HG03196 (cell line): Measurements from ENCODE around the gene RASSF7.
A peak's percentile ranks its signal among the peaks of the same experiment; 100 is the strongest.

Experiments used
- ATAC-seq: cut with Tn5 transposase; IDR thresholded peaks from one replicate; pipeline ENCODE4 v1.9.1; 2021; ENCODE audit not compliant: unreplicated experiment

The RASSF7 gene

DNA sequence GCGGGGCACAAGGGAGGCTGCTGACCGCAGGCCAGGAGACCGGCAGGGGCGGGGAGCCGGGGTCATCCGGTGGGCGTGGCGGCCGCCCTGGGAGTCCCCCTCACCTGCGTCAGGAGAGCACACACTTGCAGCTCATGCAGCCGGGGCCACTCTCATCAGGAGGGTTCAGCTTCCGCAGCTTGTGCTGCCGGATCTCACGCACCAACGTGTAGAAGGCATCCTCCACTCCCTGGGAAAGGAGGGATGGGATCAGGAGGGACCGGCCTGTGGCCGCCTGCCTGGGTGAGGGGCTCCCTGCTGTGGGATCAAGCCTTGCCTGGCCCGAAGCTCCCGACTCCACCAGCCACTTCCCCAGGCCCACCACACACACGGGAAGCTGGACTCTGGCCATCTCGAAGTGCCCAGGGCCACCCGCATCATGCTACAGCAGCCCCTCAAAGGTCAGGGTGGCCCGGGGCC is 28.2 kb upstream of the RASSF7 start:
- no peak for ATAC-seq

DNA sequence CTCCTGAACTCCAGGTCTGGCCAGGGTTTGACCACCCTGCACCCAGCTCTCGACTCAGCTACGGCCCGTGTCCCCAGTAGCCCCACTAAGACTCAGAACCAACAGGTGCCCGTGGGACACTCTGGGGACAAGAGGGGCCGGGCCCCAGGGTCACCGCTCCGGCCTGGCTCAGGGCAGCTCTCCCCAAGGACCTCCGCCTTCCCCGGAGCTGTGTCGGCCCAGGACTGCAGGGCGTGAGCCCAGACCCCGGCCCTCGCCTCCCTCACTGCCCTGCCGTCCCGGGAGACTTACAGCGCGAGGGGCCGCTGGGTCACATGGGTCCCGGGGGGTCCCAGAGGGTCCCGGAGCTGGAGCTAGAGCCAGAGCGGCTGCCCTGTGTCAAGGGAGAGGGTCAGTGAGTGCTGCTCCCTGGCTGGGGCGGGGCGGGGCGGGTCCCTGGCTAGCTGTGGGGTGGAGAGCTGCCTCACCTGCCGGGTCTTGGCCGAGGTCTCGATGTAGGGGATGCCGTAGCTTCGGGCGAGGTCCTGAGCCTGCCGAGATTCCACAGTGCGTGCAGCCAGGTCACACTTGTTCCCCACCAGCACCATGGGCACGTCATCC is 27.7 kb upstream of the RASSF7 start:
- ATAC-seq, result no peak

DNA sequence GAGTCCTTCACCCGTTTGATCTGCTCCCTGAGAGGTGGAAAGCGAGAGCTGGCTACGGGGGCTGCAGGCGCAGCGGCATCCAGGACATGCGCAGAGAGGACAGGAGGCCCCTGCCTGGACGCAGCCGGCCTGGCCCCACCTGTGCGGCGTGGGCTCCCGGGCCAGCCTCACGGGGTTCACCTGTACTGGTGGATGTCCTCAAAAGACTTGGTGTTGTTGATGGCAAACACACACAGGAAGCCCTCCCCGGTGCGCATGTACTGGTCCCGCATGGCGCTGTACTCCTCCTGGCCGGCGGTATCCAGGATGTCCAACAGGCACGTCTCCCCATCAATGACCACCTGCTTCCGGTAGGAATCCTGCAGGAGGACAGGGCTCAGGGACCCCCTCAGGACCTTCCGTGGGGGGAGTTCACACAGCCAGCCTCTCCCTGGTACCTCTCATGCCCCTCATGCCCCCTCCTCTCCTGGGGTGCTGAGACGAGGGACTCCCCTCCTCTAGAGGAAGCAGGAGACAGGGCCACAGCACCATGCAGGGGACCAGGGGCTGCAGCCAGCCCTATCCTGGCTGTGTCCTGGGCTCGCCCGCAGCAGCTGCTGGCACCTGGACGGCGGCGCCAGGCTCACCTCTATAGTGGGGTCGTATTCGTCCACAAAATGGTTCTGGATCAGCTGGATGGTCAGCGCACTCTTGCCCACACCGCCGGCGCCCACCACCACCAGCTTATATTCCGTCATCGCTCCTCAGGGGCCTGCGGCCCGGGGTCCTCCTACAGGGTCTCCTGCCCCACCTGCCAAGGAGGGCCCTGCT is 27.0 kb upstream of the RASSF7 start:
- ATAC-seq, result no peak

DNA sequence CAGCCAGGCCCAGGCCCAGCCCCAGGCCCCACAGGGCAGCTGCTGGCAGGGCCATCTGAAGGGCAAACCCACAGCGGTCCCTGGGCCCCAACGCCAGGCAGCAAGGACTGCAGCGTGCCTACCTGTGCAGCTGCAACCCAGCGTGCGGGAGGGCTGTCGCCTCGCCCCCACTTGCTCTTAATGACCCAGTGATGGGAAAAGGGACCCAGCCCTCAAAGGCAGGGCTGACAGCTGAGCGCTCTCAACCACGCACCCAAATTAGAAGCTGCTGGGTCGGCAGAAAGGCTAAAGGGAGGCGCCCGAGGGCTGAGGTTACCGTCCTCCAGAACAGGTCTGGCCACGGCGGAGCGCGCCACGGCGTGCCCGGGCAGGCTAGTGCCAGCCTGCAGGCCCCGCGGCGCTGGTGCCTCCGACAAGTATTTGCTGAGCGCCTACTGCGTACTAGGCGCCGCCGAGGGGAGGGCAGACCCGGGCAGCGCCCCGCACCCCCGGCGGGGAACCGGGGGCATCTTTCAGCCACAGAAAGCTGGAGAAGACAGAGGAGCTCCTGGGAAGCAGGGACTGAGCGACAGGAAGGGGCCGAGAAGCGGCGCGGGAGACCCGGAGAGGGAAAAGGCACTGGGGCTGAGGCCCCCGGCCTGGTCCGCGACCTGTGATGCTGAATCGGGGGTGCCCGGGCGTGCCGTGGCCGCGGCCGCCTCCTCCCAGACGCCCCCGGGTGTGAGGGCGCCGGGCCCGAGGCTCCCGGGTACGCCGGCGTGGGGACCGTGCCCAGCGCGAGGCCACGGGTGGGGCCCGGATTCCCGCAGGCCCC is 26.2 kb upstream of the RASSF7 start:
- peak; percentile 5 for ATAC-seq

DNA sequence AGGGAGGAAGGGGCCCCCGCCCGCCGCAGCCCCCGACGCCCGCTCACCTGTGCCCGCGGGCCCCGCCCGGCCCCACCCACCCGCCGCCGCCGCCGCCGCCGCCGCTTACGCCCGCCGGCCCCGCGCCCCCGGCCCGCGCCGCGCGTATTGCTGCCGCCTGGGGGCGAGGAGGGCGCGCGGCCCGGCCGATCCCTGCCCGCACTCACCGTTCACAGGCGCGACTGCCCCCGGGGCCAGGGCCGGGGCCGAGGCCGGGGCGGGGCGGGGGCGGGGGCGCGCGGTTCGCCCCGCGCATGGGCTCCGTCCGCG is 25.6 kb upstream of the RASSF7 start:
- no peak for ATAC-seq

DNA sequence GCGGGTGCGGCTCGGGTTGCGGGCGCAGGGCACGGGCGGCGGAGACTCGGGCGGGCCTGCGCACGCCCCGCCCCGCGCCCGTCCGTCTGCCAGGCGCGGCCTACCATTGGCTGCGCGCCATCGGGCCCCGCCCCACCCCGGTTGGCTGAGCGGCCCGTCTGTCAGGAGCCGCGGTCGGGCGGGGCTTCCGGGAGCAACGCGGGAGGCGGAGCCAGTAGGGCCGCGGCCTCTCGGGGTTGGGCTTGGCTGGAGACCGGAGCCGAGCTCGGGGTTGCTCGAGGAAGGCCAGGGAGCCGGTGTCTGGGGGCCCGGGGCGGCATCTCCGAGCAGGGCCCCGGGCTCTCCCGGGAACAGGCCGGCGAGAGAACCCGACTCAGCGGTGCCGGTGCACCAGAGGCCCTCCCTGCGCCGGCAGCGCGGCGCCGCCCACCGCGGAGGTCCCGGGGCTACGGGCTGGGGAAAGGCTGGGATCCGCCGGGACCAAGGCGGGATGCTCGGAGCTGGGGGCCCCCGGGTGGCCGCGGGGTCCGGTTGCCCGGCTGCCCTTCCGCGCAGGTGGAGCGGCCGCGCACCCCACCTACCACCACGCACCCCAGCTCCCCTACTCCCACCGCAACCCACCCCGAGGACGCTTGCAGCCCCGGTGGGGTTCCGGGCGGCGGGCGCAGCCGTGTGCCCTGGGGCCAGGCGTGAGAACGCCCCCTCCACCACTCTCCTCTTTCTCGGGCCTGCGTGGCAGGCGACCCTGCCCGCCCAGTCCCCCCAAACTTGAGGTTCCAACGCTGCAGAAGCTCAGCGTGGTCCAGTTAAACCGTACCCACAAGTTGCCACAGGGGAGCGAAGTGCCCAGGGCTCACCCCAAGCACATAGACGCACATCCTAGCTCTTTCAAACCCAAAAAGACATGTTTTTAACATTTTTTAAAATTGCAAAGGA is 25.0 kb upstream of the RASSF7 start, which contains the start of gene HRAS:
Gene HRAS, minus strand, starts transcription at position 58 of the 936 bp plus-strand sequence.
- ATAC-seq, result peak; percentile 71

DNA sequence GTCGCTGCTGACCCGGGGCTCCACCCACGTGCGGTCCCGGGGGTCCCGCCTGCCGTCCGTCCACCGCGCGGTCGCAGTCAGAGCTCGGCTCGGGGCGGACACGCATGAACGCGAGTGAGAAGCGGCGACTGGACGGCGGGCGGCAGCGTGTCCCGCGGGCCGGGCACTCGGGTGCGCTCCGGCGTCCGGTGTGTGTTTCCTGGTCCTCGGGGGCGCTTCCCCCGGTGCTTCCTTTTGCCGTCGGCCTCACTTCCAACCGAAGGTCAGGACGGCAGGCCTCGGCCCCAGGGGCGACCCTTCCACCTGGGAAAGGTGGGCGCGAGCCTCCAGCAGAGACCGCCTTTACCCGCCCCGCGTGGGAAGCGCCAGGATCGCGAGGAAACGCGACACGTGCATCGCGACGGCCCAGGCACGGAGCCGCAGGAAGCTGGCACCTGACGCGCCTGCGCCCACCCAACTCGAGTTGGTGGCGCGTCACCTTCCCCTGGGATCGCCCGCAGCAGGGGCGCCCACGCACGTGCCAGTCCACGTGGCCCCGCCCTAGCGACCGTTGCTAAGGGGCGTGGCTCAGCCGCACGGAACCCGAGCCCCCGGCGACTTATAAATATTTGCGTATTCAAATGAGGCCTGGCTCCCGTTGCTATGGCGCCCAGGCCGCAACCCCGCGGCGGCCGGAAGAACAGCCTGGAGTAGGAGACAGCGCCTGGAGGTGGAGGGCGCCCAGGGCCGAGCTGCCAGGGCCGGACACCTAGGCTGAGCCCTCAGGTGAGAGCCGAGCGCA is 23.7 kb upstream of the RASSF7 start, which contains the start of gene LRRC56:
Gene LRRC56, plus strand, starts transcription at position 687 of the 781 bp plus-strand sequence. CDS start 3,158 bp downstream, outside the sequence.
- ATAC-seq, result peak; percentile 54

DNA sequence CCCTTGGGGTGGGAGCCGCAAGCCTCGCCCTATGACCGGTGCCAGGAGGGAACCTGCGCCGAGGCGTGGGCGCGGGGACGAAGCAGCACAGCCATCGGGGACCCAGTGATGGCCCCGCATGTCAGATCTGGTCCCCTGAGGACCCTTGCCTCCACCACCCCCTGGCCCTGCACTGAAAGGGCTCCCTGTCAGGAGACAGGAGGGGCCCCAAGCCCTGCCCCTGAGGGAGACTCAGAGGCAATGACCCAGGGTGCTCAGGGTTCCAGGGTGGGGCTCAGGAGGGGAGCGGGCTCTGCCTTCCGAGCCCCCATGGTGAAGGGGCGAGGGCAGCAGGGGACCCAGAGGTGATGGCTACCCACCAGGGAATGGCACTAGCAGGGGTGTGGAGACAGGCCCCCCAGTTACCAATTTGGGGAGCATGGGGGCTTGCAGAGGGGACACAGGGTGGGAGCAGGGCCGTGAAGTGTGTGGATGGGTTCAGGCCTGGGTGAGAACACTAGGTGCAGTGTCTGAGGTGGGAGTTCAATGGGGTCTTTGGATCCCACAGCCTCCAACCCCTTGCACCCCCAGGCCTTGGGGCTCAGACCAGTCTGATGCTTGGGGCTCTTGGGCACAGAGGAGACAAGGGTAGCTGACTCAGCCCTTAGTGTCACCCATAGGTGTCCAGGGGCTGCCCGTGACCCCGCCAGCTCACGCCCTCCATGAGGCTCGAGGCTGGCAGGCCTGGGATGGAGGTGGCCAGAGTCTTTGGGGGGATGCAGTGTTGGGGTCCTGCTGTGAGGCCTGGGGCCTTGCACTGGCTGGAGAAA is 22.9 kb upstream of the RASSF7 start:
- no peak for ATAC-seq

DNA sequence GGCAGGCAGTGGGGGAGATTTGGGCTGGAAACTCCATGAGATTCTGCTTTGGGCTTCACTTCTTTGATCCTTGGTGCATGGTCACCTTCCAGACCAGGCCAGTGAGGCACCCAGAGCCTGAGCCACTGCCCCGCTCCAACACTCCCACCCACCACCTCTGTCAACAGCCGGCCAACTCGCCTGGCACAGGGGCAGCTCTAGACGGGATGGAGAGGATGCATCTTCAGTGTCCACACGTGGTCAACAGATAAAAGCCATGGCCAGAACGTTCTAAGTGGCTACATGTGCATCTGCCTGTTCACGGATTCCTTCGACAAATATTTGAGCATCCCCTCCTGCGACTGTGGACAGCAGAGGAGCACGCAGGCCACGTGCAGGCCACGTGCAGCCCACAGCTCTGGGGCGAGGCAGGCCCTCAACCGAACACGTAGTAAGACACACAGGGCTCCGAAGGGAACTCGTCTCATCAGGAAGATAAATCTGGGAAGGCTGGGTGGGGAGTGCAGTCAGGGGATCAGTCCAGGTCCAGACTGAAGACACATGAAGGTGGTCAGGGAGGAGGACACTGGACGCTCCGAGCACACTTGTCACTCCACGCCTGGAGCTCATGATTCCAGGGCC is 22.2 kb upstream of the RASSF7 start:
- ATAC-seq, result no peak

DNA sequence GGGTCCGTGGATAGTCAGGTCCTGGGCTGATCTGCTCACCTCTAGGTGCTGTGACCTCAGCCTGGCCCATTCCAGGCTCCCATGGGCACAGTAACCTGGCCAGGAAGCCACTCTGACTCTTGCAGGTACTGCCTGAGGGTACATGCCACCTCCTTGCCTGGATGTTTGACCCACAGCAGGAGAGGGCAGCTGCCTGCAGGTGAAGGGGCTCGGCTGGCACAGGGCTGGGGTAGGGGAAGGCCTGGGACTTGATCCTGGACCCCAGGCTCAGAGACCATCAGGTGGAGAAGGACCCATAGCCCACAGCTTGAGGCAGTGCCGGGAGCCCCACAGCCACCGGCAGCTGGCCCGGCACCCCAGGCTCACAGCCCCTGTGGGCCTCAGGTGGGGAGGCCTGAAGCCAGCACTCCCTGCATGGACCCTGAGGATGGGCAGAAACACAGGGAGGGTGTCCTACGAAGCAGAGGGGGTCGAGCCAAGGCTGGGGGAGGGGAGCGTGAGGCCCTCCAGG is 20.7 kb upstream of the RASSF7 start:
- ATAC-seq, result no peak

DNA sequence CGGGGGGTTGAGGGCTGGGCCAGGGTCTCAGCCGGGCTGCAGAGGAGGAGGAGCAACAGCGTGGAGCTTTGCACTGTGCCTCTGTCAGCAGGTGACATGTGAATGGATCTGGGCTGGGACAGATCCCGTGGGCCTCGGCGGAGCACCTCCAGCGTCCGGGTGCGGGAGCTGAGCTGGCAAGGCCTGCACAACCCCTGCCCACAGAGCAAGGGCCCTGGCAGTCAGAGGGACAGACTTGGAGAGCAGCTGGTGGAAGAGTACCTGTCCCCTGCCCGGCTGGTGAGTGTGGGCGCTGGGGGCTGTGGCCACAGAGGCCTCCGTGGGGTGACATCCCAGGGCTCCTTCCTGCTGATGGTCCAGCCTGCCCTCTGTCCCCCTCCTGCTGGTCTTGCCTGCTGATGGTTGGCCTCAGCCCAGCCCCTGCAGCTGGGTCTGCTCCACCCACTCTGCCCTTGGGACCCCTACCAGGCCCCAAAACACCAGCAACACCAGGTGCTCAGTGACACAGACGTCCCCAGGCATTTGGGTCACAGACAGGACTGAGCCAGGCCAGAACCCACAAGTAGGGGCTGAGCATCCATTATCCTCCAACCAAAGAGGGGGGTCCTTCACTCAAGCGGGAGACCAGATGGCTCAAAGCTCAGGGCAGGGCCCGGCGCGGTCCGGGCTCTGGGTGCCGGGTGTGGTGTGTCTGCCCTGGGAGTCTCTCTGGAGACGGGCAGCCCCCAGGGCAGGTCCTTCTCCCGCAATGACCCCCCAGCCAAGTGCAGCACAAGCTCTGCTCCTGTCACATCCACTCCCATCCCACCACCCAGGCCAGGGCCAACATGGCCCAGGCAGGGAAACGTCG is 20.0 kb upstream of the RASSF7 start:
- ATAC-seq, result no peak

DNA sequence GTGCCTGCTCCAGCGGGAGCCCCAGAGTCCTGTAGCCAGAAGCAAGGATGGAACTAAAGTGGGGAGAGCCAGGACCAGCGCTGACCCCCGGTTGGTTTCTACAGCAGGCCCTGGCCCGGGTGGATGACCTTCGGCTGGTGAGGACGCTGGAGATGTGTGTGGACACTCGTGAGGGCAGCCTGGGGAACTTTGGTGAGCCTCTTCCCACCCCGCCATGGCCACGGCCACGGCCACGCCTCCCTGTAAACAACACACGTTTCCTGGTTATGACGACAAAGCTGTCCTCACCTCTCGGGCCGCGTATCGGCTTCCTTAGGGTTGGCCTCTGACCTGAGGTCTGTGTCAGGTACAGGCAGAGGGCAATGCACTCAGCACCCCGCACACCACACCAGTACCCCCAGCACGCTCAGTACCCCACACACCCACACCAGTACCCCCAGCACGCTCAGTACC is 19.3 kb upstream of the RASSF7 start:
- no peak for ATAC-seq

DNA sequence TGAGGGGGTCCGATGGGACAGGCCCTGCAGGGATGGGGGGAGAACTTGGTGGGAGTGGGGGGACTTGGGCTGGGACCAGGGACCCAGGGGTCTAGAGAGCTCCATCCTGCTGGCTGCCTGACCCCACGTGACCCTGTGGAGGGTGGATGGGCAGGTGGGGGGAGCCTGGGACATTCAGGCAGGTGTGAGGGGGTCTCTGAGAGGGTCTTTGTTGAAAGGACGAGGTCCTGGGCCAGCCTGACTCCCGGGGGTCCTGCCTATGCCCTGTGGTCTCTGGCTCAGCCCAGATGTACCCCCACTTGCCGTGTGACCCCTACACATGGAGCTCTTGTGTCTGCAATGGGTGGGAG is 16.0 kb upstream of the RASSF7 start:
- no peak for ATAC-seq

DNA sequence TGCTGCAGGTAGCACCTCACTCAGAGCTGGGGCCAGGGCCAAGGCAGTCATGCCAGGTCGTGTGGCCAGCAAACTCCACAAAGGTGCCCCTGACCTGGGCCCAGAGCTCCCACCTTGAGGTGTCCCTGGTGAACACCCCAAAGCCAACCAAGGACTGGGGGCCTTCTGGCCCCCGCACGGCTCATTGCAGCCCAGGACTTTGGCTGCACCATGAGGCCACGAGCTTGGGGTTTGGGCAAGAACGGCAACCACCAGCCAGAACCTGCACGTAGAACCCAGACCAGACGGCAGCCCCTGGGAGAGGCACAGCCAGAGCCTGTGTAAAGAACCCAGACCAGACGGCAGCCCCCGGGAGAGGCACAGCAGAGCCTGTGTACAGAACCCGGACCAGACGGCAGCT is 15.6 kb upstream of the RASSF7 start:
- no peak for ATAC-seq

DNA sequence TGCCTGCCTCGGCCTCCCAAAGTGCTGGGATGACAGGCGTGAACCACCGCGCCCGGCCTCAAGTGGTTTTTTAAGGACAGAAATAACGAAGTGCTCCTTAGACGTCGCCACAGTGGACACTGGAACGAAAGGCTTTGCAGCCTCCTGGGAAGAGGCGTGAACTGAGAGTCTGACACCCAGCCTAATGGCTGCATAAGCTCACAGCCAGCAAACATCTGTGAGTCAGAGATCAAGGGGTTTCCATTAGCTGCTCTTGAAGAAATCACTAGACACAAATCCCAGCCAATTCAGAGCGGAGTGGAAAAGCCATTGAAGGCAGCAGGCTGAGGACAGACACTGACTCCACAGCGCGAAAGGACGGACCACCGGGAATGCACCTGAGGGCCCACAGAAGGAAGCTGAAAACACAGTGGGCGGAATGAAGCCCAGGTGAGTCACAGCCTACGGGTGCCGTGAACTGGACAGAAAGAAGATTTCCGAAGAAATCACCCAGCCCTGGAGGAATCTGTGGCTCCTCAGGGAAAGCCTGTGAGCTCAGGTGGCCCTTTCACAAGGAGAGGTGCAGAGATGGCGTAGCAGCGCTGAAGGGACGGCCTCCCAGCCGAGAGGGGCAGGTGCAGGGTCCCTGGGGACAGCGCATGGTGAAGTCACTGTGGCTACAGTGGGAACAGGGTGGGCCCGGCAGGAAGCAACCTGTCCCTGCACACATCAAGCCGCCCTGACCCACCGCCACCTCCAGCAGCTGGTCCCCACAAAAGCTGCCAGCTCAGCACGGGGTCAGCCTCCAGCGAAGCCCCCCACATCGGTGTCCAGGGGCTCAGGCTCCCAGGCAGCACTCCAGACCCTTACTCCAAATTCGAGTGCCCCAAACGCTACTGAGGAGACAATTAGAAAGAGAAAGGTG is 11.8 kb upstream of the RASSF7 start:
- no peak for ATAC-seq

DNA sequence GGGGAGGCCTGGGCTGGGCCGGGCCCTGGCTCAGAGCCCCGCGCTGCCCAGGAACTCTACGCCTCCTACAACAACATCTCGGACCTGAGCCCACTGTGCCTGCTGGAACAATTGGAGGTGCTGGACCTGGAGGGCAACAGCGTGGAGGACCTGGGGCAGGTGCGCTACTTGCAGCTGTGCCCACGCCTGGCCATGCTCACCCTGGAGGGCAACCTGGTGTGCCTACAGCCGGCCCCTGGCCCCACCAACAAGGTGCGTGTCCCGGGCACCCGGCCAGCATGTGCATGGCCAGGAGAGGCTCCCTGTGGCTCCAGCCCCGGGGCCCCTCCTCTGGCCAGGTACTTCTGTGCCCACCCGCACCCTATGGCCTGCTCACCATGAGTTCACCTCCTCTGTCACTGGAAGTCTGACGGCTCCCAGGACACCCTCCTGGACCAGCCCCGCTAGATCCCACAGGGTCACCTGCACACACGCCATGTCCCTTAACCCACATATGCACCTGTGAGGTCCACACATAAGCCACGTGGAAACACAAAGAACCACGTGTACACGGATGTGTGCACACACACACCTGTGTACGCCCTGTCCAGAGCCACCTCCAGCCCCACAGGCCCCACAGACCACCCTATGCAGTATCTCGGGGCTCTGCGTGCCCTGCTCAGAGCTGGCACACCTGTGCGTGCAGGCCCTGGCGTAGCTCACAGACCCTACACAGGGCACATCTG is 10.6 kb upstream of the RASSF7 start:
- no peak for ATAC-seq
